Thyroid gland (tissue), 4 donors: ENCODE data around the gene ZNF511.

ENCODE experiments used
- POLR2A ChIP-seq, 2 donors: fragments of 450-650 bp; IDR thresholded peaks; one replicate each; pipeline ENCODE4 v1.6.1; 2017; ENCODE audit warnings: antibody characterized with exemption in 2 of 2, mild to moderate bottlenecking in 2 of 2, moderate library complexity in 1 of 2
- TF ChIP-seq, protein P1 (sequence below), 6 experiments: fragments of 200-600 bp in 3 of 6; fragments of 450-650 bp in 3 of 6; sonication (generic) in 3 of 6; IDR thresholded peaks; one replicate each; pipeline ENCODE4 v1.5.1; 2016 to 2019; ENCODE audit warnings: antibody characterized with exemption in 6 of 6, mild to moderate bottlenecking in 2 of 6, inconsistent platforms in 1 of 6, moderate library complexity in 1 of 6

DNA sequence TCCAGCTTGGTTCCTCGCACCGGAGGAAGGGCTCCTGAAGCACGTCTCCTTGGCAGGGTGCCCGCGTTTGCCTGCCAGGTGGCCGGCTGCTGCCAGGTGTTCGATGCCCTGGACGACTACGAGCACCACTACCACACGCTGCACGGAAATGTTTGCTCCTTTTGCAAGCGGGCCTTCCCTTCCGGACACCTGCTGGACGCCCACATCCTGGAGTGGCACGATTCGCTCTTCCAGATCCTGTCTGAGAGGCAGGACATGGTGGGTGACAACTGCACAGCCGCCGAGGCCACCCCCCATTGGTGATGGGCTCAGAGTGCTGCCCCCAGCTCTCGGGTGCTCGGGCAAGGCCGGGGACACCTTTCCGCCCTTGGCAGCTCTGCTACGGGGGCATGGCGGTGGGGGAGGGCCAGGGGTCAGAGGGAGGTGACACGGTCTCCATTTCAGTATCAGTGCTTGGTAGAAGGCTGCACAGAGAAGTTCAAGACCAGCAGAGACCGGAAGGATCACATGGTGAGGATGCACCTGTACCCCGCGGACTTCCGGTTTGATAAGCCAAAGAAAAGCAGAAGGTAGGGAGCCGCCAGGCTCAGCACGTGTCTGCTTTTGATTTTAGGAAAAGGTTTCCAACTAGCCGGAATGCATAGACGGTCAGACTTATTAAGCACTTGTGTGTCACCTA is 1.1 kb downstream of the ZNF511 start:
- TF ChIP-seq, protein P1, sequence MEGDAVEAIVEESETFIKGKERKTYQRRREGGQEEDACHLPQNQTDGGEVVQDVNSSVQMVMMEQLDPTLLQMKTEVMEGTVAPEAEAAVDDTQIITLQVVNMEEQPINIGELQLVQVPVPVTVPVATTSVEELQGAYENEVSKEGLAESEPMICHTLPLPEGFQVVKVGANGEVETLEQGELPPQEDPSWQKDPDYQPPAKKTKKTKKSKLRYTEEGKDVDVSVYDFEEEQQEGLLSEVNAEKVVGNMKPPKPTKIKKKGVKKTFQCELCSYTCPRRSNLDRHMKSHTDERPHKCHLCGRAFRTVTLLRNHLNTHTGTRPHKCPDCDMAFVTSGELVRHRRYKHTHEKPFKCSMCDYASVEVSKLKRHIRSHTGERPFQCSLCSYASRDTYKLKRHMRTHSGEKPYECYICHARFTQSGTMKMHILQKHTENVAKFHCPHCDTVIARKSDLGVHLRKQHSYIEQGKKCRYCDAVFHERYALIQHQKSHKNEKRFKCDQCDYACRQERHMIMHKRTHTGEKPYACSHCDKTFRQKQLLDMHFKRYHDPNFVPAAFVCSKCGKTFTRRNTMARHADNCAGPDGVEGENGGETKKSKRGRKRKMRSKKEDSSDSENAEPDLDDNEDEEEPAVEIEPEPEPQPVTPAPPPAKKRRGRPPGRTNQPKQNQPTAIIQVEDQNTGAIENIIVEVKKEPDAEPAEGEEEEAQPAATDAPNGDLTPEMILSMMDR (IDR thresholded peaks at IDR 0.05), result no peak
- TF ChIP-seq POLR2A (IDR thresholded peaks at IDR 0.05), result no peak
